ENCODE data around the gene MESP2. TPM values are rescaled to one million over a fixed set of nuclear protein-coding genes. Genes with fewer than 3 reads are reported as not detected.

The MESP2 gene
- total RNA-seq, 1 experiment from 2014 or later, result 1.1 TPM

DNA sequence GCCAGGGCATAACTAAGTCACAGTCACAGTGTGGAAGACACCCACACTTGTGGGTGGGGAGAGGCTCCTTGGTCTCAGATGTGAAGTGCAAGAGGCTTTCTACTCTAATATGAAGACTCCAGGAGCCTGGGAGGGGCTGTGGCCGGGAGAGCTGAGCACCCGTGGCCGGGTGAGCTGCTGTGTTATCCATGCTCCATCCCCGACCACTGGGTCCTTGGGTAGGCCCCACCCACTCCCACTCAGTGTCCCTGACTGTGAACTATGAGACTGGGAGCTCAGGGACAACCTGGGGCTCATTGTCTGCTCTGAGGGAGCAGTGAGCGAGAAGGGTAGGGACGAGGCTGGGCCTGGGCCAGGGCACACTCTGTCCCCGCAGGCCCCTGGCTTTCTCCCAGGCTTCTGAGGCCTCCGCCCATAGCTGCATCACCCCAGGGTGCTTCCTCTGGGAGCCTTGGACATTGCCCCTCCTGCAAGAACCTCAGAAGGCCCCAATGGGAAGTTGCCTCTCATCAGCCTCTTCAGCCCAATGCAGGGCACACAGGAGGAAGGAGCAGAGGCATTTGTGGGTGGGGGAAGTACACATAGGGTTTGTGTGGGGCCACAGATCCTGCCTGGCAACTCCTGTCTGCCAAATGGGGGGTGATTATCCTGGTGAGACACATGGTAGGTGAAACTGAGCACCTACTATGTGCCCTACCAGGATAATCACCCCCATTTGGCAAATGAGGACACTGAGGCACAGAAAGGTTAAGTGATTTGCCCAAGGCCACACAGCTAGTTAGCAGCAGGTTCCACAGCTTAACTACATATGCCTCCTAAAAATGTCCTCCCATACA lies 36.1 kb downstream of the MESP2 start:
- H3K4me3 ChIP-seq (ENCODE audit: low read depth in 2 of 2, low read length in 2 of 2), result peak overlapping the region in 1 of 2 experiments; percentile 80; a peak in 2 of 4 replicates
- H3K36me3 ChIP-seq (ENCODE audit: control insufficient read depth, insufficient read depth, low read length), result no peaks in the 10 kb centered on the region
- no peaks in the 10 kb centered on the region for H3K9me3 ChIP-seq (ENCODE audit: control insufficient read depth, insufficient read depth, low read depth, low read length)
- CTCF ChIA-PET, result interaction anchor here (0.6 kb wide), 1 partner anchor 17 kb away, joined by 3 read pairs; no protein-coding TSS in a partner anchor
- ATAC-seq, result peak; percentile 39
- no peaks in the 10 kb centered on the region for H3K27me3 ChIP-seq (ENCODE audit: control insufficient read depth, insufficient read depth, low read length)
- H3K27ac ChIP-seq (ENCODE audit: low read length), result peak overlapping the region; percentile 82
- TF ChIP-seq SIN3A (IDR thresholded peaks at IDR 0.05; ENCODE audit: borderline replicate concordance, insufficient read depth, low read depth, low read length) (no peak), TCF7L2 (IDR thresholded peaks at IDR 0.05; ENCODE audit: low read depth, low read length) (no peak), REST (IDR thresholded peaks at IDR 0.05; ENCODE audit: insufficient read depth in 1 of 2, low read depth in 2 of 2, low read length in 1 of 2) (no peak), POLR2AphosphoS5 (IDR thresholded peaks at IDR 0.05; ENCODE audit: low read depth, low read length) (no peak), CTCF (IDR thresholded peaks at IDR 0.05) (no peak)
- H3K4me1 ChIP-seq (ENCODE audit: control insufficient read depth, insufficient read depth, low read length), result peaks cover 45% of the 10 kb centered on the region
- BruUV-seq (replicated peaks), result no TSS peak
- no peak for DNase-seq (ENCODE audit: low read depth, low spot score)
- in situ Hi-C loops (cut with HindIII; ENCODE audit: low pct_unique_long_range_greater_than_20kb, low sequenced_read_pairs), result no loop called here
- POLR2A ChIA-PET, result no interaction called here
- intact Hi-C loops (cut with micrococcal nuclease; ENCODE audit: unreplicated experiment), result no loop called here

- Histone ChIP-seq H3K9me3 (ENCODE audit: control insufficient read depth, insufficient read depth, low read depth, low read length) (no peaks in the 10 kb centered on the region), H3K4me1 (ENCODE audit: control insufficient read depth, insufficient read depth, low read length) (peaks cover 45% of the 10 kb centered on the region), H3K27me3 (ENCODE audit: control insufficient read depth, insufficient read depth, low read length) (no peaks in the 10 kb centered on the region), H3K4me3 (ENCODE audit: low read depth in 2 of 2, low read length in 2 of 2) (peak overlapping the region; percentile 61 to 80; a peak in 3 of 4 replicates), H3K36me3 (ENCODE audit: control insufficient read depth, insufficient read depth, low read length) (no peaks in the 10 kb centered on the region), H3K27ac (ENCODE audit: low read length) (peak overlapping the region; percentile 82)
- no peak for ATAC-seq
- CTCF ChIA-PET, result interaction anchor here (0.6 kb wide), 1 partner anchor 16 kb away, joined by 3 read pairs; no protein-coding TSS in a partner anchor
- POLR2A ChIA-PET, result interaction anchor here (0.7 kb wide), 1 partner anchor 421 kb away, joined by 3 read pairs; the partner anchor contains the start of gene CIB1
- intact Hi-C loops (cut with micrococcal nuclease; ENCODE audit: unreplicated experiment) (no loop called here), in situ Hi-C loops (cut with HindIII; ENCODE audit: low pct_unique_long_range_greater_than_20kb, low sequenced_read_pairs) (no loop called here)
- no TSS peak for BruUV-seq (replicated peaks)
- TF ChIP-seq CTCF (IDR thresholded peaks at IDR 0.05) (no peak), REST (IDR thresholded peaks at IDR 0.05; ENCODE audit: insufficient read depth in 1 of 2, low read depth in 2 of 2, low read length in 1 of 2) (no peak), TCF7L2 (IDR thresholded peaks at IDR 0.05; ENCODE audit: low read depth, low read length) (no peak), SIN3A (IDR thresholded peaks at IDR 0.05; ENCODE audit: borderline replicate concordance, insufficient read depth, low read depth, low read length) (no peak), POLR2AphosphoS5 (IDR thresholded peaks at IDR 0.05; ENCODE audit: low read depth, low read length) (no peak)
- DNase-seq (ENCODE audit: low read depth, low spot score), result no peak
Observed at GRCh38 chr15:89812847-89813320, 36.8 kb downstream of the MESP2 start.
